ENCODE data around the gene GET3. TPM values are rescaled to one million over a fixed set of nuclear protein-coding genes. Genes with fewer than 3 reads are reported as not detected.

GET3 gene
- total RNA-seq, 3 donors from 2014 or later (not counting 1 experiment from before 2014, with no cell fraction given), result 42.2 to 51.3 (median 44.2) TPM

- whole genome bisulfite sequencing (ENCODE audit: insufficient coverage), result 63% methylated on average over 11 of the region's 14 CpGs
- peaks cover 15 to 18% of the 10 kb centered on the region in 2 donors for H3K27me3 Mint-ChIP-seq (ENCODE audit: low read depth in 2 of 2)
- no peak for DNase-seq
- no peak within 1 kb of the TSS for H3K4me3 ChIP-seq (ENCODE audit: low read length)
- no peaks in the 10 kb centered on the region for H3K36me3 Mint-ChIP-seq
- intact Hi-C loops (cut with micrococcal nuclease), result no loop called here
- no peak within 1 kb of the TSS for H3K4me3 Mint-ChIP-seq
- H3K9me3 Mint-ChIP-seq, result no peaks in the 10 kb centered on the region
- no peaks in the 10 kb centered on the region for H3K4me1 ChIP-seq (ENCODE audit: control insufficient read depth, insufficient read depth, low read length)
- H3K27ac ChIP-seq (ENCODE audit: low read length), result no peak within 1 kb of the TSS
- H3K27me3 ChIP-seq (ENCODE audit: control insufficient read depth, insufficient read depth, low read length), result no peaks in the 10 kb centered on the region
- no peak for TF ChIP-seq CTCF (IDR thresholded peaks at IDR 0.05)
- H3K9me3 ChIP-seq (ENCODE audit: control insufficient read depth, insufficient read depth, low read length), result peaks cover 9% of the 10 kb centered on the region
- peaks cover 13% of the 10 kb centered on the region for H3K36me3 ChIP-seq (ENCODE audit: control insufficient read depth, insufficient read depth, low read length)
- ATAC-seq, result no peak
- no peak within 1 kb of the TSS for H3K27ac Mint-ChIP-seq
- peaks cover 0 to 5% of the 10 kb centered on the region in 2 donors for H3K4me1 Mint-ChIP-seq
Measured at GRCh38 chr19:12751635-12752034, 14.3 kb downstream of the GET3 start, which contains the start of gene BEST2. Gene BEST2 (plus strand): TSS chr19:12751791. CDS start chr19:12752593, 802 bp downstream.

- no peaks in the 10 kb centered on the region for H3K36me3 Mint-ChIP-seq
- DNase-seq, result no peak
- H3K4me1 ChIP-seq (ENCODE audit: control insufficient read depth, insufficient read depth, low read length), result peaks cover 1% of the 10 kb centered on the region
- no peak overlapping the region for H3K4me3 Mint-ChIP-seq
- intact Hi-C loops (cut with micrococcal nuclease), result no loop called here
- H3K27me3 ChIP-seq (ENCODE audit: control insufficient read depth, insufficient read depth, low read length), result no peaks in the 10 kb centered on the region
- 85% methylated on average over 20 of the region's 23 CpGs for WGBS (ENCODE audit: insufficient coverage)
- no peak overlapping the region for H3K27ac ChIP-seq (ENCODE audit: low read length)
- H3K27me3 Mint-ChIP-seq (ENCODE audit: low read depth in 2 of 2), result peaks cover 15 to 18% of the 10 kb centered on the region in 2 donors
- H3K27ac Mint-ChIP-seq, result no peak overlapping the region
- no peak for ATAC-seq
- no peak for TF ChIP-seq CTCF (IDR thresholded peaks at IDR 0.05)
- peaks cover 10% of the 10 kb centered on the region for H3K36me3 ChIP-seq (ENCODE audit: control insufficient read depth, insufficient read depth, low read length)
- H3K9me3 Mint-ChIP-seq, result no peaks in the 10 kb centered on the region
- peaks cover 0 to 5% of the 10 kb centered on the region in 2 donors for H3K4me1 Mint-ChIP-seq
- no peak overlapping the region for H3K4me3 ChIP-seq (ENCODE audit: low read length)
- peaks cover 9% of the 10 kb centered on the region for H3K9me3 ChIP-seq (ENCODE audit: control insufficient read depth, insufficient read depth, low read length)
Measured at GRCh38 chr19:12752056-12752781, 14.9 kb downstream of the GET3 start.

GRCh38 chr19:12754465-12755196 lies 17.3 kb downstream of the GET3 start:
- ATAC-seq (no peak), DNase-seq (no peak)
- TF ChIP-seq CTCF (IDR thresholded peaks at IDR 0.05), result no peak
- Histone ChIP-seq H3K9me3 (ENCODE audit: control insufficient read depth, insufficient read depth, low read length) (no peaks in the 10 kb centered on the region), H3K27ac (ENCODE audit: low read length) (no peak overlapping the region), H3K4me1 (ENCODE audit: control insufficient read depth, insufficient read depth, low read length) (peaks cover 9% of the 10 kb centered on the region), H3K27me3 (ENCODE audit: control insufficient read depth, insufficient read depth, low read length) (peaks cover 2% of the 10 kb centered on the region), H3K4me3 (ENCODE audit: low read length) (no peak overlapping the region), H3K36me3 (ENCODE audit: control insufficient read depth, insufficient read depth, low read length) (no peaks in the 10 kb centered on the region)
- Mint-ChIP-seq H3K9me3 (no peaks in the 10 kb centered on the region), H3K36me3 (no peaks in the 10 kb centered on the region), H3K27me3 (ENCODE audit: low read depth in 2 of 2) (peaks cover 13 to 20% of the 10 kb centered on the region in 2 donors), H3K4me1 (peaks cover 0 to 4% of the 10 kb centered on the region in 2 donors), H3K27ac (no peak overlapping the region), H3K4me3 (no peak overlapping the region)
- intact Hi-C loops (cut with micrococcal nuclease), result no loop called here
- WGBS (ENCODE audit: insufficient coverage), result 71% methylated on average over 50 of the region's 50 CpGs

Data from natural killer cell (primary cell).